SU-DHL-6 (cell line): ENCODE results near the gene BIN1.

Source experiments
- EZH2phosphoT487 ChIP-seq: fragments of 200-600 bp; sonication (generic), shearing (Covaris generic); conservative IDR thresholded peaks from 2 replicates; pipeline ENCODE4 v1.6.1; 2018; ENCODE audit warnings: mild to moderate bottlenecking, antibody characterized with exemption, low read length, moderate library complexity, mixed read lengths
- TF ChIP-seq, protein P1 (sequence below): fragments of 200-600 bp; sonication (generic); IDR thresholded peaks from one replicate; pipeline ENCODE4 v1.5.1; 2017; ENCODE audit warnings: antibody characterized with exemption, mild to moderate bottlenecking, low read length, moderate library complexity; ENCODE audit not compliant: insufficient read depth, poor library complexity, severe bottlenecking

DNA sequence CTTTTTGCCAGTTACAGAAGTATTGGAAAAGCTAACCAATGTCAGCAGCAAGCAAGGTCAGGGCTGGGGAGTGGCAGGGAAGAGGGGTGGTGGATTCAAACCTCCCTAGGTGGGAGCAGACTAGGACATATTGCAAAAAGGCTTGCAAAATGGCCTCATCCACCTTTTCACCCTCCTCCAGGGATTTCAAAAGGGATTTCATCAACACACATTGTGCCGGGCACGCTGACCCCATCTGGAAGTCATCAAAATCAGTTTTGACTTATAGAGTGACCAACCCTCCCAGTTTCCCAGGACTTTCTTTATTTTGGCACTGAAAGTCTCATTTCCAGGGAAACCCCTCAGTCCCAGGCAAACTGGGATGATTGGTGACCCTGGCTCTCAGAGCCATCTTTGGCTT lies 94.7 kb downstream of the BIN1 start:
- TF ChIP-seq, protein P1, sequence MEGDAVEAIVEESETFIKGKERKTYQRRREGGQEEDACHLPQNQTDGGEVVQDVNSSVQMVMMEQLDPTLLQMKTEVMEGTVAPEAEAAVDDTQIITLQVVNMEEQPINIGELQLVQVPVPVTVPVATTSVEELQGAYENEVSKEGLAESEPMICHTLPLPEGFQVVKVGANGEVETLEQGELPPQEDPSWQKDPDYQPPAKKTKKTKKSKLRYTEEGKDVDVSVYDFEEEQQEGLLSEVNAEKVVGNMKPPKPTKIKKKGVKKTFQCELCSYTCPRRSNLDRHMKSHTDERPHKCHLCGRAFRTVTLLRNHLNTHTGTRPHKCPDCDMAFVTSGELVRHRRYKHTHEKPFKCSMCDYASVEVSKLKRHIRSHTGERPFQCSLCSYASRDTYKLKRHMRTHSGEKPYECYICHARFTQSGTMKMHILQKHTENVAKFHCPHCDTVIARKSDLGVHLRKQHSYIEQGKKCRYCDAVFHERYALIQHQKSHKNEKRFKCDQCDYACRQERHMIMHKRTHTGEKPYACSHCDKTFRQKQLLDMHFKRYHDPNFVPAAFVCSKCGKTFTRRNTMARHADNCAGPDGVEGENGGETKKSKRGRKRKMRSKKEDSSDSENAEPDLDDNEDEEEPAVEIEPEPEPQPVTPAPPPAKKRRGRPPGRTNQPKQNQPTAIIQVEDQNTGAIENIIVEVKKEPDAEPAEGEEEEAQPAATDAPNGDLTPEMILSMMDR, result no peak
- TF ChIP-seq EZH2phosphoT487, result no peak
